Measurements from ENCODE around the gene GSE1. TPM values are rescaled to one million over a fixed set of nuclear protein-coding genes. Genes with fewer than 3 reads are reported as not detected.

GSE1 gene
- total and polyA plus RNA-seq, 9 of the 15 experiments (the other 6 are each of a cell fraction or from before 2014, with no cell fraction given), result 12.2 to 244 (median 57.9) TPM

DNA sequence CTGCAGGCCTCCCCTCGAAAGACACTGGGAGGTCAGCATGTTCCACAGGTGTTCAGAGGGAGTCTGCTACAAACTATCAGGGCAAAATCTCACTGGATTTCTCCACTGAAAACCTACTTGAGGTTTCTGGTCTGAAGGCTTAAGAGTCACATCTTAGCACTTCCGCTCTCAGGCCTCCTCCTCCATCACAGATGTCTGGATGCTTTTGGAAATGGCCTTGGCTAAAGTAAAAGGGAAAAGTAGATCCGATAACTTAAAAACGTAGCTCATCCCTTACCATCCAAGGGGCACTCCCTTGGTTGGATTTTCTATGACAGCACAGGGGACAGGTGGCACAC lies 61.3 kb downstream of the GSE1 start:
- in situ Hi-C loops (cut with MboI), result no loop called here

More for the DNA sequence above, 61.3 kb downstream of the GSE1 start:
- TF ChIP-seq, protein P1, sequence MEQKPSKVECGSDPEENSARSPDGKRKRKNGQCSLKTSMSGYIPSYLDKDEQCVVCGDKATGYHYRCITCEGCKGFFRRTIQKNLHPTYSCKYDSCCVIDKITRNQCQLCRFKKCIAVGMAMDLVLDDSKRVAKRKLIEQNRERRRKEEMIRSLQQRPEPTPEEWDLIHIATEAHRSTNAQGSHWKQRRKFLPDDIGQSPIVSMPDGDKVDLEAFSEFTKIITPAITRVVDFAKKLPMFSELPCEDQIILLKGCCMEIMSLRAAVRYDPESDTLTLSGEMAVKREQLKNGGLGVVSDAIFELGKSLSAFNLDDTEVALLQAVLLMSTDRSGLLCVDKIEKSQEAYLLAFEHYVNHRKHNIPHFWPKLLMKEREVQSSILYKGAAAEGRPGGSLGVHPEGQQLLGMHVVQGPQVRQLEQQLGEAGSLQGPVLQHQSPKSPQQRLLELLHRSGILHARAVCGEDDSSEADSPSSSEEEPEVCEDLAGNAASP (IDR thresholded peaks at IDR 0.05), result no peak
- TF ChIP-seq POLR2G (IDR thresholded peaks at IDR 0.05; ENCODE audit: low read depth, low read length) (peak; percentile 34; the same call in 1 of the 2 replicates), POLR2AphosphoS2 (IDR thresholded peaks at IDR 0.05; ENCODE audit: low read length) (0 out of 2 replicates have a peak, but pooled peaks have one; percentile 4), POLR2AphosphoS5 (IDR thresholded peaks at IDR 0.05; ENCODE audit: control insufficient read depth, insufficient read depth, low read depth, low read length) (peak; percentile 32; the same call in 1 of the 2 replicates)
- DNase-seq (ENCODE audit: extremely low read depth in 1 of 4, low spot score in 3 of 4) (no peak), FAIRE-seq (no peak), ATAC-seq (no peak)
- no peaks in the 10 kb centered on the region for H3K27me3 ChIP-seq (ENCODE audit: control insufficient read depth in 2 of 2, insufficient read depth in 2 of 2, low read length in 2 of 2)
- CTCF ChIA-PET (ENCODE audit: low intra/inter-chr PET ratio), result interaction anchor here (4.0 kb wide), 1 partner anchor 44 kb away, joined by 35 read pairs; no protein-coding TSS in a partner anchor
- H3K4me3 ChIP-seq, result no peak overlapping the region
- peaks cover 5% of the 10 kb centered on the region; the same call in 1 of the 3 replicates for H3K79me2 ChIP-seq (ENCODE audit: control insufficient read depth, insufficient read depth, low read length)
- peaks cover 27% of the 10 kb centered on the region for H4K20me1 ChIP-seq (replicated peaks; ENCODE audit: control insufficient read depth, insufficient read depth, low read length)
- no peak overlapping the region for H3K4me2 ChIP-seq (ENCODE audit: insufficient read depth, low read length)
- intact Hi-C loops (cut with micrococcal nuclease), result loop anchor here (2.0 kb wide), 1 partner anchor 44 kb away; no protein-coding TSS in a partner anchor
- no peak overlapping the region for H3K27ac ChIP-seq (ENCODE audit: extremely low read depth, low read depth, low read length)
- H3K9ac ChIP-seq (ENCODE audit: insufficient read depth in 1 of 2, low read depth in 2 of 2, low read length in 2 of 2), result no peak overlapping the region
- BruUV-seq (replicated peaks), result no TSS peak
- peaks cover 97% of the 10 kb centered on the region for H3K36me3 ChIP-seq (ENCODE audit: control insufficient read depth, insufficient read depth, low read length)
- no peaks in the 10 kb centered on the region for H3K9me1 ChIP-seq (ENCODE audit: control insufficient read depth, insufficient read depth, low read length)
- H3K9me3 ChIP-seq (replicated peaks; ENCODE audit: control insufficient read depth, insufficient read depth, low read depth, low read length), result no peaks in the 10 kb centered on the region
- POLR2A ChIA-PET, result interaction anchor here (0.5 to 2.8 kb wide), 9 partner anchors 8 to 602 kb away, joined by 3 to 18 read pairs (median 4); partner anchors contain the start of gene GINS2
- no peak overlapping the region for H2AFZ ChIP-seq (ENCODE audit: low read depth, low read length)
- WGBS (ENCODE audit: insufficient coverage, low coverage, missing lambda C conversion rate), result 92% methylated on average over 4 of the region's 4 CpGs
- peaks cover 0 to 4% of the 10 kb centered on the region in 2 experiments; a peak in 3 of 5 replicates for H3K4me1 ChIP-seq (replicated peaks in 1 of 2; ENCODE audit: control insufficient read depth in 2 of 2, insufficient read depth in 2 of 2, low read length in 2 of 2)
